Jurkat, Clone E6-1 (cell line): ENCODE results near the gene RETREG2.
"Not testable (repeated sequence)": the region's sequence is repeated elsewhere in the genome, so short reads cannot be mapped to it uniquely, and the experiment has no call there.

Experiments used
- DNase-seq: peaks from one replicate; pipeline ENCODE4 v3.0.0-alpha.2; 2011; ENCODE audit warnings: low read depth, low spot score
- H3K4me3 ChIP-seq: 2 replicates; pipeline ENCODE4 v1.5.1; 2011; ENCODE audit warnings: mild to moderate bottlenecking, low read length, control low read depth, moderate library complexity

The RETREG2 gene

DNA sequence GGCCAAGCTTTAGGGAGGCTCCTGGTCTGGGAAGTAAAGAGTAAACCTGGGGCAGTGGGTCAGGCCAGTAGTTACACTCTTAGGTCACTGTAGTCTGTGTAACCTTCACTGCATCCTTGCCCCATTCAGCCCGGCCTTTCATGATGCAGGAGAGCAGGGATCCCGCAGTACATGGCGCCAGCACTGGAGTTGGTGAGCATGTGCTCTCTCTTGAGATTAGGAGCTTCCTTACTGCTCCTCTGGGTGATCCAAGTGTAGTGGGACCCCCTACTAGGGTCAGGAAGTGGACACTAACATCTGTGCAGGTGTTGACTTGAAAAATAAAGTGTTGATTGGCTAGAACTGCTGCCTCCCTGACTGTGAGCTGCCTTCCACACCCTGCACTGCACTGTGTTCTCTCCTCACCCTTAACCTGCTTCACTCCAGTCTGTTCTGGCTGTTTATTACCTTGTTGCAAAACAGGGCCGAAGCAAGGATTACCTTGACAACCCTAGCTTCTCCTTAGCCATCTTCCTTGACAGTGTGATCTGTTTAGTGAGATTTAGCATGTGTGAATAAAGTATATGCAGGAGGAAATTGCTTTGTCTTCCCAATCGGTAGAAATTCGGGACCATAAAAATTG is 5.2 kb downstream of the RETREG2 start:
- DNase-seq: no peak
- no peak overlapping the region for H3K4me3 ChIP-seq

DNA sequence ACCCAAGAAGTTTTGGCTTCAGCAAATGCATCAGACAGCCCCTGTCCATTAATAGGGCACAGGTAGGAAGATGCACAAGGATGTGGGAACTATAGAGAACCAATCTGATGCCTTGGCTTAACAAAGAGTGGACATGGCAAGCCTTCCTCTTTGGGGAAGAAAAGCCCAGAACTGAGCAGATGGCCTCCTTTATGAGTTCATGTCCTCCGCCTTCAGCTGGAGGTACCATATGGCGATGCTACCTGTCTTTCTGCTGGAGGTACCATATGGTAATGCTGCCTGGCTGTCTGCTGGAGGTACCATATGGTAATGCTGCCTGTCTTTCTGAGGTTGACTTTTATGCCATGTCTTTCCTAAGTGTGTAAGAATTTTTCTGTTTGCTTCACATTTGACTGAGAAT is 6.0 kb downstream of the RETREG2 start:
- H3K4me3 ChIP-seq: no peak overlapping the region
- DNase-seq: no peak

DNA sequence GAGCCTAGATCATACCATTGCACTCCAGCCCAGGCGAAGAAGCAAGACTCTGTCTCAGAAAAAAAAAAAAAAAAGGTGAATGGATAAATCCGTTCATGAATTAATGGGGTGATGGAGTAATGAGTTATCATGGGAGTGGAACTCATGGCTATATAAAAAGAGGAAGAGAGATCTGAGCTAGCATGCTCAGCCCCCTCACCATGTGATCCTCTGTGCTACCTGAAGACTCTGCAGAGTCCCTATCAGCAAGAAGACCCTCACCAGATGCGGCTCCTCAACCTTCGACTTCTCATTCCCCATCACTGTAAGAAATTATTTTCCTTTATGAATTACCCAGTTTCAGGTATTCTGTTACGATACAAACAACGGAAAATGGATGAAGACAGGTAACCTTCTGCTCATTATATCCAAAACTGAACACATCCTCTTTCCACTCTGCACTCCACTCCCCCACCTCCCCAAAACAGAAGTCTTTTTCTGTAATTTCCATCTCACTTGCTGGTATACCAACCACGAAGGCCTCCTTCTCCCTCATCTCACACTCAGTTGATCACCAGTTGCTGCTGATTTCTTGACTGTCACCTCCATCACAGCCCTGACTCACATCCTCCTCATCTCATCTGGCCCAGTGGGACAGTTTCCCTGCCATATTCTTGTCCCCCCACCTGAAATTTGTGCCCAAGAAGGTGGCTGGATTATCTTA is 8.8 kb downstream of the RETREG2 start:
- no peak overlapping the region for H3K4me3 ChIP-seq
- DNase-seq: no peak

DNA sequence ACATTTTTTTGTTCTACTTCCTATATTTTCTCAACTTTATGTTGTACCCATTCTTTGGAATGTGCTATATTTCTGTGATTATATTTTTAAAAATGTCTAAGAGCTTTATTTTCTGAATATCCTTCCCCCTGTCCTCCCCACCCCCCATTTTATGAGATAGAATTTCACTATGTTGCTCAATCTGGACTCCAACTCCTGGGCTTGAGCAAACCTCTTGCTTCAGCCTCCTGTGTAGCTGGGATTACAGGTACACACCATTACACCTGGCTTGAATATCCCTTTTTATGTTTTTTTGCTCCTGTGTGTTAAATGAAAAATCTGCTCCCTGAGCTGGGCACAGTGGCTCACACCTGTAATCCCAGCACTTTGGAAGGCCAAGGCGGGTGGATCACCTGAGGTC is 19.3 kb downstream of the RETREG2 start:
- DNase-seq: no peak
- H3K4me3 ChIP-seq: no peak overlapping the region

DNA sequence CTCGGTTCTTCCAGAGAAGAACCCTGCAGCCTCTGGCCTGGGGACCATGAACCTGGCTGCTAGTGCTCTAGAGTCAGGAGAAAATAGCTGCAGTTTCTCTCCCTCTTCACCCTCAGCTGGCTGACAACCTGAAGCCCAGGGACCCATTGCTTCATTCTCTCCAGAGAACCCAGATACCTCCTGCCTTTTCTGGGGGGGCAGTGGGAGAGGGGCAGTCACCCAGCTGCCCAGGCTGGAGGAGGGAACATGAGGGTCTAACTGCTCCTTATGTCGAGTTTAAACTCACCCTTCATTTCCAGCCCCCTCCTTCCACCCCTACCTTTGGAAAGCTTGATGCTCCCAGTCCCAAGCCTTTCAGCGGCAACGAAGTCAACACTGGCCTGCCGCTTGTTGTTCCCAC is 20.9 kb downstream of the RETREG2 start:
- H3K4me3 ChIP-seq: no peak overlapping the region
- no peak for DNase-seq

DNA sequence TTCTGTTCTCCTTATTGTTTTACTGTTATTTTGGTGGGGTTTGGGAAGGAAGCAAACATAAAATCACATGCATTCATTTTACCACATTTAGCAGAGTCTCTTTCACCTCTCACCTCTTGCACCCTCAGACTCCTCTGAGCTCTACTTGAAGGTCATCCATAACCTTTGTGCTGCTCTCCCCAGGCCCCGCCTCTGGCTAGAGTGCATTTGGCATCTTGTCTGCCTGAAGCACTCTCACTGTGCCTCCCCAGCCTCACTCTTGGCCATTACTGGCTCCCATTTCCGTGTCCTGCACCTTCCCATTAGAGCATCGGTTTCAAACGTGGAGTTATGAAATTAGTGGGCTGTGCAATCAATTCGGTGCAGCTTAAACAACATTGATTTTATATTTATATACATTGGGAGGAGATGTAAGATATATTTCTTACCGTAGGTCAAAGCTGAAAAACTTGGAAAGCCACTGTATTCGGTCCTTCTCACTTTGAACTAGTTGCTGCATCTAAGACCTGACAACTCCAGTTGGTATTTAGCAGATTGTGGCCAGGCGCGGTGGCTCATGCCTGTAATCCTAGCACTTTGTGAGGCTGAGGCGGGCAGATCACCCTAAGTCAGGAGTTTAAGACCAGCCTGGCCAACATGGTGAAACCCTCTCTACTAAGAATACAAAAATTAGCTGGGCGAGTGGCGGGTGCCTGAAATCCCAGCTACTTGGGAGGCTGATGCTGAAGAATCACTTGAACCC is 21.6 kb downstream of the RETREG2 start:
- no peak for DNase-seq
- H3K4me3 ChIP-seq: no peak overlapping the region

DNA sequence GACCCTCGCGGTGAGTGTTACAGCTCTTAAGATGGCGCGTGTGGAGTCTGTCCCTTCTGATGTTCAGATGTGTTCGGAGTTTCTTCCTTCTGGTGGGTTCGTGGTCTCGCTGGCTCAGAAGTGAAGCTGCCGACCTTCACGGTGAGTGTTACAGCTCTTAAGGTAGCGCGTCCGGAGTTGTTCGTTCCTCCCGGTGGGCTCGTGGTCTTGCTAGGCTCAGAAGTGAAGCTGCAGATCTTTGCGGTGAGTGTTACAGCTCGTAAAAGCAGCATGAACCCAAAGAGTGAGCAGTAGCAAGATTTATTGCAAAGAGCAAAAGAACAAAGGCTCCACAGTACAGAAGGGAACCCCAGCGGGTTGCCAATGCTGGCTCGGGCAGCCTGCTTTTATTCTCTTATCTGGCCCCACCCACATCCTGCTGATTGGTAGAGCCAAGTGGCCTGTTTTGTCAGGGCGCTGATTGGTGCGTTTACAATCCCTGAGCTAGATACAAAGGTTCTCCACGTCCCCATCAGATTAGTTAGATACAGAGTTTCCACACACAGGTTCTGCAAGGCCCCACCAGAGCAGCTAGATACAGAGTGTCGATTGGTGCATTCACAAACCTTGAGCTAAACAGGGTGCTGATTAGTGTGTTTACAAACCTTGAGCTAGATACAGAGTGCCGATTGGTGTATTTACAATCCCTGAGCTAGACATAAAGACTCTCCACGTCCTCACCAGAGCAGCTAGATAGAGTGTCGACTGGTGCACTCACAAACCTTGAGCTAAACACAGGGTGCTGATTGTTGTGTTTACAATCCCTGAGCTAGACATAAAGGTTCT is 22.6 kb downstream of the RETREG2 start:
- DNase-seq: peak; percentile 79
- H3K4me3 ChIP-seq: peak overlapping the region; percentile 35

DNA sequence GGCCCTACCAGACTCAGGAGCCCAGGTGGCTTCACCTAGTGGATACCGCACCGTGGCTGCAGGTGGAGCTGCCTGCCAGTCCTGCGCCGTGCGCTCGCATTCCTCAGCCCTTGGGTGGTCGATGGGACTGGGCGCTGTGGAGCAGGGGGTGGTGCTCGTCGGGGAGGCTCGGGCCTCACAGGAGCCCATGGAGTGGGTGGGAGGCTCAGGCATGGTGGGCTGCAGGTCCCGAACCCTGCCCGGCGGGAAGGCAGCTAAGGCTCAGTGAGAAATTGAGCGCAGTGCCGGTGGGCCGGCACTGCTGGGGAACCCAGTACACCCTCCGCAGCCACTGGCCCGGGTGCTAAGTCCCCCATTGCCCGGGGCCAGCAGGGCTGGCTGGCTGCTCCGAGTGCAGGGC is 23.3 kb downstream of the RETREG2 start:
- not testable (repeated sequence) for DNase-seq, H3K4me3 ChIP-seq

DNA sequence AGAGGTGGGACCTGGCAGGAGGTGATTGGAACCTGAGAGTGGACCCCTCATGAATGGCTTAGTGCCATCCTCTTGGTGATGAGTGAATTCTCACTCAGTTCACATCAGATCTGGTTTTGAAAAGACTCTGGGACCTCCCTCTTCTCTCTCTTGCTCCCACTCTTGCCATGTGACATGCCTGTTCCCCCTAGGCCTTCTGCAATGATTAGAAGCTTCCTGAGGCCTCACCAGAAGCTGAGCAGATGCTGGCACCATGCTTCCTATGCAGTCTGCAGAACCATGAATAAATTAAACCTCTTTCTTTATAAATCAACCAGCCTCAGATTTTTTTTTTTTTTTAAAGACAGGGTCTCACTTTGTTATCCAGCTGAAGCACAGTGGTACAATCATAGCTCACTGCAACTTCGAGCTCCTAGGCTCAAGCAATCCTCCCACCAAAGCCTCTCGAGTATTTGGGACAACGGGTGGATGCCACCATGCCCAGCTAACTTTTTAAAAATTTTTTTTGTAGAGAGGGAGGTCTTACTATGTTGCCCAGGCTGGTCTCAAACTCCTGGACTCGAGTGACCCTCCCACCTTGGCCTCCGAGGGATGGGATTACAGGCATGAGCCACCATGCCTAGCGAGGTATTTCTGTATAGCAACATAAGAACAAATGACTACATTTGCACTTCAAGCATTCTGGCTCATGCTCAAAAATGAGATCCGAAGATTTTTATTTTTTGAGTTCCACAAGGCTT is 26.5 kb downstream of the RETREG2 start:
- no peak for DNase-seq
- H3K4me3 ChIP-seq: no peak overlapping the region

DNA sequence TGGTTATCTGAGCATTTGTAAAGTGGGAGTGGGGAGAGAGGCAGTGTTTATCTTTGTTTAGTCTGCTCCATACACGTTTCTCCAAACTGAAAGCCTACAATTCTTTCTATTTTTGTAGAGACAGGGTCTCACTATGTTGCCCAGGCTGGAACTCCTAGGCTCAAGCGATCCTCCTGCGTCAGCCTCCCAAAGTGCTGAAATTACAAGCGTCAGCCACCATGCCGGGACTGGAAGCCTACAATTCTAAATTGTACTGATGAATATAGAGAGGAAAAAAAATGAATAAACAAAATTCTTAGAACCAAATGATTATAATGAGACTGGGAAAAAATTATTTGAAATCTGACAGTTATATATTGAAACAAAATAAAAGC is 27.1 kb downstream of the RETREG2 start:
- no peak overlapping the region for H3K4me3 ChIP-seq
- DNase-seq: no peak

DNA sequence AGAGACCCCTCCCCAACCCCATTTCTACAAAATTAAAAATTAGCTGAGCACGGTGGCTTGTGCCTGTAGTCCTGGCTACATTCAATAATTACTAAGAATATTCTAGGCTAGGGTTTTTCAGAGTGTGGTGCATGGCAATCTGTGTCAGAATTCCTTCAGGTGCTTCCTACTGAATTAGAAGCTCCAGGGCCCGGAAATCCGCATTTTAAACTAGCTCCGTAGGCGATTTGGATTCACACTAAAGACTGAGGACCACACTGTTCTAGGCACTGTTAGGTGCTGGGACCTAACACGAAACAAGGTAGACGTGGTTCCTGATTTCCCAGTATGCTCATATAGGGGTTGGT is 27.9 kb downstream of the RETREG2 start:
- no peak for DNase-seq
- peak overlapping the region; percentile 60 for H3K4me3 ChIP-seq

DNA sequence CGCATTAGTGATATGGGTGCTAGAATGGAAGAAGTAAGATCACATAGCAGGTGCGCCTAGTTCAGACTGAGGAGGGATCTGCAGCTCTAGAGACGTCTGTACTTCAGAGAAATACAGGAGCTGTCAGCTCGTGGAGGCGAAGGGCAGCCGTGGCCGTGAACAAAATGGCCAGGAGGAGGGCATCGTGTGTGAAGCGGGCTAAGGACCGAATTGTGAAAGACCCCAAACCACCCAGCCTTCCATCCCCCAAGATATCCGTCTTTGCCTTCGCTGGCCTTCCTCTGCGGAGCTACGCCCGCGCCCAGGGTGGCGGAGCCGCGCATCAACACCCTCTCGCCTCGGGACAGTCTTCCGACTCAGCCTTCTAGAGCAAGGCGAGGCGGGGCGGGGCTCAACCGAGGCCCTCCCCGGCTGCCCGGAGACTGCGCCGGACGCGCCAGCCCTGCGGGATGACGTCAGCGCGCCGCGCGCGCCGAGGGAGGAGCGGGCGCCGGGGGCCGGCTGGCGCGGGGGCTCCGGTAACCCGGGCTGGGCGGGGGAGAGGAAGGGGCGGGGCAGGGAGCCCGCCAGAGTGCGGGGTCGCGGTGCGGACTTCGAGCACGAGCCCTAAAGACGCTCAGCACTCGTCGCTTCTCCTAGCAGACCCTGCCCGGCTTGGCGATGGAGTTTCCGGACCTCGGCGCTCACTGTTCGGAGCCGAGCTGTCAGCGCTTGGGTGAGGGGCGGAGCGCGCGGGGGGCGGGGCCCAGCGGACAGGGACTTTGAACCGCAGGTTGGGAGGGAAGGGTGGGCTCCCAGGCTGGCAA is 28.5 kb downstream of the RETREG2 start, which contains the start of gene ZFAND2B:
TSS of gene ZFAND2B (plus strand) at position 455 of the 806 bp plus-strand sequence. CDS start at position 661, 206 bp downstream.
- peak within 1 kb of the TSS; percentile 60 for H3K4me3 ChIP-seq
- DNase-seq: peak; percentile 87

DNA sequence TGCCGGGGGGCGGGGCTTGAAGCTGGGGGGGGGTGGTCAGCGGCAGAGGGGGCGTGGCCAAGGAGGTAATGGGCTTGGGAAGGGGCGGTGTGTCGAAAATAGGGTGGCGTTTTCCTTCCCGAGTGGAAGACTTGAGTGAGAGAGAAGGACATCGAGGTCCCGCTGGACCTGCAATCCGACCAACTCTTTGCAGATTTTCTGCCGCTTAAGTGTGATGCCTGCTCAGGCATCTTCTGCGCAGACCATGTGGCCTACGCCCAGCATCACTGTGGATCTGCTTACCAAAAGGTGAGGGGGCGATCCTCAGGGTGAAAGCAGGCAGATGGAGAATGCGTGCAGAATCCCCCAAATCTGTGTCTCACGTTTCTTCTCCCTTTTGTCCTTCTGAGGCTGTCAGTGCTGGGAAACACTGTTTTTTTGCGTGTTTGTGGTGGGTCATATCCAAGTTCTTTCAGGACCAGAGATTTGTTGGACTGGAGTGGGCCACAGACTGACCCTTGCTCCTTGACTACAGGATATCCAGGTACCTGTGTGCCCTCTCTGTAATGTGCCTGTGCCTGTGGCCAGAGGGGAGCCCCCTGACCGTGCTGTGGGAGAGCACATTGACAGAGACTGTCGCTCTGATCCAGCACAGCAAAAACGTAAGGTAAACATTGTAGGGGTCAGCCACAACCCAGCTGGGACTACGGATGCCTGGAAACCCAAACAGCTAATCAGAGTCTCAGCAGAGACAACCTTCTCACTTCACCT is 29.2 kb downstream of the RETREG2 start:
- no peak for DNase-seq
- H3K4me3 ChIP-seq: peak overlapping the region; percentile 58

DNA sequence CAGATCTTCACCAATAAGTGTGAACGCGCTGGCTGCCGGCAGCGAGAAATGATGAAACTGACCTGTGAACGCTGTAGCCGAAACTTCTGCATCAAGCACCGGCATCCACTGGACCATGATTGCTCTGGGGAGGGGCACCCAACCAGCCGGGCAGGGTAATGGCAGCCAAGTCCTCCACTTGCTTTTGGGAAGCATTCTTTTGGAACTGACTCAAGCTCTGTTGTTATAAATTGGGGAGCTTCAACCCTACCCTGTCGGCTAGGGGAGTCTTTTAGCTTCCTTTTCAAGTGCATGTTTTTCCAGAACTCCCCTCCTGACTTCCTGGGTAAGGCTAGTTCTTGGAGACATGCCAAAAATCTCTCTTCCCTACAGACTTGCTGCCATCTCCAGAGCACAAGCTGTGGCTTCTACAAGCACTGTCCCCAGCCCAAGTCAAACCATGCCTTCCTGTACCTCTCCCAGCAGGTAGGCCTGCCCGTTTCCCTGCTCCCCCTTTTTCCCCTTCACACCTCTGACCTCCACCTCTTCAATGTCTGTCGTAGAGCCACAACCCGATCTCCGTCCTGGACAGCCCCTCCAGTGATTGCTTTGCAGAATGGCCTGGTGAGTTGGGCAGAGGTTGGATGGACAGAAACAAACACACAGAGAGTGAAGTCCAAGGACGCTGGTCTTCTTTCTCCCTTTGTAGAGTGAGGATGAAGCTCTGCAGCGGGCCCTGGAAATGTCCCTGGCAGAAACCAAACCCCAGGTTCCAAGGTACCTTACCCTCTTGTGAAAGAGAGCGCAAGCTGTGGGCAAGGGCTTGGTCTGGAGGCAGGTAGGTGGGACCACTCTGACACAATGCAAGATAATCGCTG is 30.0 kb downstream of the RETREG2 start:
- H3K4me3 ChIP-seq: no peak overlapping the region
- DNase-seq: no peak

DNA sequence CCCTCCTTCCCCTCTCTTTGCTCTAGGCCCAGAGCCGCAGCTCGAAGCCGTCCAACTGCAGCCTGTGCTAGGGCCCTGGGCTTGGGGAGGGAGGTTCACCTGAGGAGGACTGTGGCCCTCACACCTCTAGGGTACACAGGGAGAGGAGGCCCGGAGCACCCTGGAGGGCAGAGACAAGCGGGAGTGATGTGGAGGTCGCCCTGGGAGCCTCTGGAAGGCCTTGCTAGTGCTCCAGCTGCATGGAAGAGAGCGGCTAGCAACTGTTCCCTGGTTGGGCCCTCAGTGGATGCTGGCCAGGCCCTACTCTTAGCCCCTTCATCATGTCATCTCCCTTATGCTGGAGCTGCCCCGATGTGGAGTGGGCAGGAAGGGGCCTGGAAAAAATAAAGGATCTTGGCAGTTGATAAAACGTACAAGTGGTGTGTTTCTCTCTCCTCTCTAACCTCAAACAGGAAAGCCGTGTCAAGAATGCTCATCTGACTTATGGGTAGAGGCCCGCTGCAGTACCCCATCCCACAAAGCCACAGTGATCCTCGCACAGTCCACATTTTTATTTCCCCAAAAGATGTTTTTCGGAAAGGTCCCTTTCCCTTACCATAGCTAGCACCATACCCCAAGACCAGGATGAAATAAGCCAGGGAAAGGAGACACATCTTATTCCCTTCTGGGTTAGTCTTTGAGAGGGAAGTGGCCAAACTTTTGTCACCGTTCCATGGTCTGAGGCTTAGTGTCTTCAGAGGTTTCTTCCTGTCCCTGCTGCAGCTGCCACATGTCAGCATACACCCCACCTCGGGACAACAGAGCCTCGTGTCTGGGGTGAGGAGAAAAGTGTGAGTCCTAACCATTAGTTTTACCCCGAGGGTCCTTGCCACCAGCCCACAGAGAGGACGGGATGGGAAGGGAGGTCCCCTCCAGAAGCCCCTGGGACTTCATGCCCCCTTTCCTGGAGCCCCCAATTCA is 31.4 kb downstream of the RETREG2 start:
- no peak for DNase-seq
- H3K4me3 ChIP-seq: no peak overlapping the region
